DND-41 (cell line): ENCODE measurements around the gene LMNTD2.

Experiments
- EZH2 ChIP-seq: IDR thresholded peaks from 3 replicates; pipeline ENCODE4 v1.6.1; 2012; ENCODE audit warnings: borderline replicate concordance, low read depth, mild to moderate bottlenecking, moderate library complexity, low read length, inconsistent platforms; ENCODE audit not compliant: severe bottlenecking
- TF ChIP-seq, protein P1 (sequence below): IDR thresholded peaks from 2 replicates; pipeline ENCODE4 v1.5.1; 2012; ENCODE audit warnings: borderline replicate concordance, low read length, moderate library complexity, mild to moderate bottlenecking; ENCODE audit not compliant: poor library complexity, severe bottlenecking; ENCODE audit errors: extremely low read depth

DNA sequence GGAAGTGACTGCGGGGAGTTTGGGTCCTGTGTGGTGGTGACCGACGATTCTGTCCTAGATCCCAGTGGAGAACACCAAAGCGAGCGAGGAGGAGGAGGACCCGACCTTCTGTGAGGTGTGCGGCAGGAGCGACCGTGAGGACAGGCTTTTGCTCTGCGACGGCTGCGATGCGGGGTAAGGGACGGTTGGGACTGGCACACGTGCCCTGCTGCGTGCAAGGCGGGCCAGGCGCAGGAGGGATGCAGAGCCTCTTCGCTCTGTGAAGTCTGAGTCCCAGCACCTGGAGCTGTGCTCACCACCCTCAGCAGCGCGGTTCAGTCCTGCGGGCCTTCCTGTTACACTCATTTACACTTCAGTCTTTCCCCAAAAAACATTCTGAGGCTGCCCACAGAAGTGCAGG is 32.0 kb upstream of the LMNTD2 start:
- TF ChIP-seq, protein P1, sequence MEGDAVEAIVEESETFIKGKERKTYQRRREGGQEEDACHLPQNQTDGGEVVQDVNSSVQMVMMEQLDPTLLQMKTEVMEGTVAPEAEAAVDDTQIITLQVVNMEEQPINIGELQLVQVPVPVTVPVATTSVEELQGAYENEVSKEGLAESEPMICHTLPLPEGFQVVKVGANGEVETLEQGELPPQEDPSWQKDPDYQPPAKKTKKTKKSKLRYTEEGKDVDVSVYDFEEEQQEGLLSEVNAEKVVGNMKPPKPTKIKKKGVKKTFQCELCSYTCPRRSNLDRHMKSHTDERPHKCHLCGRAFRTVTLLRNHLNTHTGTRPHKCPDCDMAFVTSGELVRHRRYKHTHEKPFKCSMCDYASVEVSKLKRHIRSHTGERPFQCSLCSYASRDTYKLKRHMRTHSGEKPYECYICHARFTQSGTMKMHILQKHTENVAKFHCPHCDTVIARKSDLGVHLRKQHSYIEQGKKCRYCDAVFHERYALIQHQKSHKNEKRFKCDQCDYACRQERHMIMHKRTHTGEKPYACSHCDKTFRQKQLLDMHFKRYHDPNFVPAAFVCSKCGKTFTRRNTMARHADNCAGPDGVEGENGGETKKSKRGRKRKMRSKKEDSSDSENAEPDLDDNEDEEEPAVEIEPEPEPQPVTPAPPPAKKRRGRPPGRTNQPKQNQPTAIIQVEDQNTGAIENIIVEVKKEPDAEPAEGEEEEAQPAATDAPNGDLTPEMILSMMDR, result no peak
- no peak for TF ChIP-seq EZH2
